ENCODE results near the gene PPP2R2B.
A peak's percentile ranks its signal among the peaks of the same experiment; 100 is the strongest.

Gene PPP2R2B

GRCh38 chr5:146533260-146533857, 345.2 kb downstream of the PPP2R2B start:
- DNase-seq, result peak; percentile 71
